NCI-H748 (cell line): ENCODE data around the gene YPEL4.
"Not testable (repeated sequence)": the region's sequence is repeated elsewhere in the genome, so short reads cannot be mapped to it uniquely, and the experiment has no call there.

Experiments
- DNase-seq: peaks from one replicate; lab custom pipeline; 2025; ENCODE audit not compliant: unreplicated experiment; lab: John Stamatoyannopoulos, UW

YPEL4 gene

GRCh38 chr11:57649826-57650738 lies at the start of gene YPEL4:
Gene YPEL4, minus strand, starts transcription at chr11:57649912. Its CDS starts 2,805 bp downstream, at chr11:57647107.
- peak; percentile 58 for DNase-seq

- no peak for DNase-seq
These were observed 49.2 kb upstream of the YPEL4 start for GRCh38 chr11:57698843-57699365.

GRCh38 chr11:57690474-57690873 lies 40.8 kb upstream of the YPEL4 start:
- not testable (repeated sequence) for DNase-seq

GRCh38 chr11:57681168-57681567 lies 31.5 kb upstream of the YPEL4 start:
- DNase-seq: no peak

GRCh38 chr11:57680552-57680874 lies 30.8 kb upstream of the YPEL4 start:
- no peak for DNase-seq

- no peak for DNase-seq
These were observed 29.7 kb upstream of the YPEL4 start for GRCh38 chr11:57679396-57679795.

- DNase-seq: no peak
These were observed 25.6 kb upstream of the YPEL4 start for GRCh38 chr11:57675176-57675941.

GRCh38 chr11:57674251-57674650 lies 24.5 kb upstream of the YPEL4 start:
- no peak for DNase-seq

- peak; percentile 45 for DNase-seq
These were observed 18.7 kb upstream of the YPEL4 start for GRCh38 chr11:57668434-57668782.

GRCh38 chr11:57667736-57668433 lies 18.2 kb upstream of the YPEL4 start, which contains the start of gene ZDHHC5:
Gene ZDHHC5, plus strand, starts transcription at chr11:57668114. Its CDS starts 4,977 bp downstream, at chr11:57673091.
- DNase-seq: peak; percentile 99

GRCh38 chr11:57667117-57667735 lies 17.5 kb upstream of the YPEL4 start:
- peak; percentile 98 for DNase-seq

GRCh38 chr11:57663975-57664374 lies 14.3 kb upstream of the YPEL4 start:
- no peak for DNase-seq

GRCh38 chr11:57662893-57663292 lies 13.2 kb upstream of the YPEL4 start:
- DNase-seq: peak; percentile 2

- no peak for DNase-seq
These were observed 10.0 kb upstream of the YPEL4 start for GRCh38 chr11:57659669-57660068.

- peak; percentile 29 for DNase-seq
These were observed 8.3 kb upstream of the YPEL4 start for GRCh38 chr11:57658023-57658361.

GRCh38 chr11:57657194-57658022 lies 7.7 kb upstream of the YPEL4 start, which contains the start of gene CLP1:
Gene CLP1, plus strand, starts transcription at chr11:57657762. Its CDS starts 1,715 bp downstream, at chr11:57659477.
- DNase-seq: peak; percentile 99

GRCh38 chr11:57656885-57657193 lies 7.1 kb upstream of the YPEL4 start:
- no peak for DNase-seq

- no peak for DNase-seq
These were observed 3.5 kb upstream of the YPEL4 start for GRCh38 chr11:57653163-57653562.

- DNase-seq: no peak
These were observed 3.0 kb upstream of the YPEL4 start for GRCh38 chr11:57652662-57653061.

- not testable (repeated sequence) for DNase-seq
These were observed 2.5 kb upstream of the YPEL4 start for GRCh38 chr11:57652230-57652629.
